HS-5 (cell line): ENCODE data around the gene PSD4.

ENCODE experiments used
- DNase-seq: peaks from one replicate; pipeline ENCODE4 v3.0.0-alpha.2; 2012; ENCODE audit warnings: low read depth

Gene PSD4

DNA sequence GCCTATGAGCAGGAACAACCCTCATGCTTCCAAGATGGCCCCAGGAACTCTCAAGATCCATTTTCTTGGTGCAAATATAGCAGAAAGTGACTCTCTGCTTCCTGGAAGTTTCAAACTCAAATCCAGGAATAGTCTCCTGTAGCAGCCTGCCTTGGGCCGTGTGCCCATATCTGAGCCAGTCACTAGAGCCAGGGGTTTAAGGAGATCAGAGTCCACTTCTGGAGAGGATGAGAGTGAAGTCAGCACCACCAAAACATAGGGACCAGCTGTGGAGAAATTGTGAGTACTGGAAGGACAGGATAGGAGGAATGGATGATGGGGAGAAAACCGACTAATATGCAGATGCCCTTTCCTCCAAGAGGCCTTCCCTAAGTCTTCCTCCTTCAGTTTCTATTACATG, 33.2 kb downstream of the PSD4 start:
- no peak for DNase-seq

DNA sequence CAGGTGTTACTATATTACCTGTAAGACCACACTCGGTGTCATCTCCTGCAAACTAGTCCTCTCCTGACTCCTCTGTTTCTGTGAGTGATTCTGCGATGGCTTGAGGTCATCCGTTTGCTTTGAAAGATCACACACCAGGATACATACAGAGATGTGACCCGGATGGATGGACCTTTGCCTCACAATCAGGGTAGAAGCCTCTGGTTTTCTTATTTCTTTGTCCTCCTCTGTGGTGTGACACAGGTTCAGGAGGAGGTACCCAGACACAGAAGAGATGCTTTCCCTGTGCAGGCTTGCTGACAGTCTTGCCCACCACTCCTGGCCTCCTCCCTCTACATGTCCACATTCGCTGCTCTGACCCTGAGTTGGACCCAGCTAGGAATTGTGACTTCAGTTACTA, 34.6 kb downstream of the PSD4 start:
- no peak for DNase-seq

DNA sequence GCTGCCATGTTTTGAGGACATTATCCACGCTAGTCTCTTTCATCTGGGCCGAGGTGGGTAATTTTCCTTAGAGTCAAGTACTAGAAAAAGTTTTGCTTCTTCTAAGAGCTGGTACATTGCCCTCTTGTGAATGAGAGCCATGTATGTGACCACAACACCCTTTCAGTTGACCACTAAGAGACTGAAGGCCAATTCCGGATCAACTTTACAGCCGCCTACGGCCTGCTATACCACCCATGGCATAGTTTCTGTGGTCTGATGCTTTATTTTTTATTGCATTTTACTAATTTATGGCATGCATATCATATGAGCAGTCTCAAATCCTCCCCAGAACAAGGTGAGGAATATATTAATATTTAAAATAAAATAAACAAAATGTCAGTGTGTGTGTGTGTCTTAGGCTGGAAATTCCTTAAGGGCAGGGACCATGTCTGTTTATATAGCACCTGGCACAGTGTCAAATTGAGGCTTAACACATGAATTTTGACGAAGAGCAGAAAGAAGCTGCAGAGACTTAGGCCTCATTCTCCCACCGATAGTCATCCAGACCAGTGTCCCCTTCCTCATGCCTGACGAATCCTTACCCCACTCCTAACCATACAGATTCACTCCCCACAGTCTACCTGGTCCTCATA, 35.4 kb downstream of the PSD4 start:
- DNase-seq = no peak

DNA sequence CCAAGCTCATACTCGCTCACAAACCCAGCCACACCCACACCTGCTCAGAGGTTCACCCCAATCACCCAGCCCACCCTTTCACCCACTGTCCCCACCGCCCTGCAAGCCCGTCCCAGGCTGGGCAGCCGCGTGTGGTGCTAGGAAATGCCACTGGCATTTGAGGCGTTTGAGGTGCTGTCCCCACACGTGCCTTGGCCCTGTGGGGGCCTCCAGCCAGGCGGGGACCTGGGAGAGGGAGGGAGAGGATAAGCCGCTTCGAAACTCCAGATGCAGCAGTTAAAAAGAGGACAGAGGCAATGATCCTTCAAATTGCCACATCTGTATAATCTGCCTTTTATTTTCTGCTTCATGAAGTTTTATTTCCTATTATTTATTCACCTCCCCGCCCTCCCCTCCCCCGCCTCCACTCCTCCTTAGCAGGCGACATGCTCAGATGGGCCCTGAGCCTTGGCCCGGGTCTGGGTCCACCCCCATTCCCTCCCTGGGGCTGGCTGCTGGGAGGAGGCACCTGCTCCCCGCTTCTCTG, 35.9 kb downstream of the PSD4 start:
- no peak for DNase-seq

DNA sequence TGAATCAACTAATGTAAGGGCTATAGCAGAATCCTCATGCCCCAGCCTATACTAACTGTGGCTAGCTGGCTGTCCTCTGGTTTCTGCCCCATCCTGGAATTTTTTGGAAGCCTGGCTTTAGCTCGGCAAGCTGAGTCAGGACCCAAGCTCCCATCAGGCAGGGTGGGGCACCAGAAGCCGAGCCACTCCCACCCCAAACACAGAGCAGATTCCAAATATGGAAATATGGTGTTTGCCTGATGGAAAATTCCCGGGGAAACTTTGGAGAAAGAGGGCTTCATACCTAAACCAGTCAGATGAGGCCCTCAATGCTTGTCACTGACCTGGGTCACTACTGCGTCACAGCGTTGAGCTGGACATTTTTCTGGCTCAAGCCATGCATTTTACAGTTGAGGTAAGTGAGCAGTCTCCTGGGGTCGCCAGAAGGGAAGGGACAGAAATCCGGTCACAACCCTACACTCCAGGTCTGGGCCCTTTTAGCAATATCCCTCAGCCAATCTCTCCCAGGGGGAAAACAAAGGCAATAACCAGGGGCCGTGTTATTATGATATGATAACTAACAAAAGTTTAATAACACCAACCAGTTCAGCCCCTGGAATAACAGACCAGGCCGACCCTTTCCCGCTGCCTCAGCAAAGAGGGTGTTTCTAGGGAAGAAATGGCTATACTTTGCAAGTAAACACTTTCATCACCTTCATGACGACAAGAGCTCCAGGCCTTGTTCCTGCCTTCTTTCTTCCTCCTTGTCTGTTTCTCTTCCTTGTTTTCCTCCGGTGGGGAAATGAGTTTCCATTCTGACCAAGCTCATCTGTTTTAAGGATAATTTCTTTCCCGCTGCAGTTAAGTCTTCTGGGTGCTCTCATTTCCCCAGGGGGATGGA, 37.7 kb downstream of the PSD4 start:
- peak; percentile 58 for DNase-seq

DNA sequence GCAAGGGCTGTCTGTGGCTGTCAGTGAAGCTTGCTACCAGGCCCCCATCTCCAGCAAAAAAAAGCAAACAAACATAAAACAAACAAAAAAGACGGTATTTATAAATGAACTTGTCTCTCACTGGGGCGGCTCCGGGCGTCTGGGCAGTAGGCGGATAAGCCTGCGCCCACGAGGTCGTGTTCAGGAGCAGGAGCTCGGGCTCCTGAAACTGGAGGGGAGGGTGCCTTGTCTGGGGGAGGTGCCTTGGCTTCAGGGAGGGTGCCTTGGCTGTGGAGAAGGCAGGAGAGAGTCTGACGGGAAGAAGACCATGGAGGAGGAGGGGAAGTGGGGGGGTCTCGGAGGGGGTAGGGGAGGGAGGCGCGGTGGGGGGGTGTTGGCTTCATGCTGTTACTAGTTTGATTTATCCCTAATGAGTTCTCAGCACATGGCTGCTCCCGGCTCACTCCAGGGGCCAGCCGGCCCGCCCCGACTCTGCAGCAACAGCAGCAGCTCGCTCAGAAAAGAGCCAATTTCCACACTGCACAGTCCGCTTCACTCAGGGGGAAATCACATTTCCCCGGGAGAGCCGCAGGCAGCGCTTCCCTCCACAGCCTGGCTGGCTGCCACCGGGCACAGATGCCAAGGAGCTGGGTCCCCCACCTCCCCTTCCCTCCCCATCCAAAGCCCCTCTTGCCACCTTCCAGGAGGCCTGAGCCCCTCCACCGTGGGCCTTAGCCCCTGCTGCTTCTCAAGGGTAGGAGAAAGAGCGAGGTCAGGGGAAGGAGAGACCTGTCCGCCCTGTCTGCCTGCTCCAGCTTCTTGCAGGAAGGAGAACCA, 38.7 kb downstream of the PSD4 start:
- no peak for DNase-seq

DNA sequence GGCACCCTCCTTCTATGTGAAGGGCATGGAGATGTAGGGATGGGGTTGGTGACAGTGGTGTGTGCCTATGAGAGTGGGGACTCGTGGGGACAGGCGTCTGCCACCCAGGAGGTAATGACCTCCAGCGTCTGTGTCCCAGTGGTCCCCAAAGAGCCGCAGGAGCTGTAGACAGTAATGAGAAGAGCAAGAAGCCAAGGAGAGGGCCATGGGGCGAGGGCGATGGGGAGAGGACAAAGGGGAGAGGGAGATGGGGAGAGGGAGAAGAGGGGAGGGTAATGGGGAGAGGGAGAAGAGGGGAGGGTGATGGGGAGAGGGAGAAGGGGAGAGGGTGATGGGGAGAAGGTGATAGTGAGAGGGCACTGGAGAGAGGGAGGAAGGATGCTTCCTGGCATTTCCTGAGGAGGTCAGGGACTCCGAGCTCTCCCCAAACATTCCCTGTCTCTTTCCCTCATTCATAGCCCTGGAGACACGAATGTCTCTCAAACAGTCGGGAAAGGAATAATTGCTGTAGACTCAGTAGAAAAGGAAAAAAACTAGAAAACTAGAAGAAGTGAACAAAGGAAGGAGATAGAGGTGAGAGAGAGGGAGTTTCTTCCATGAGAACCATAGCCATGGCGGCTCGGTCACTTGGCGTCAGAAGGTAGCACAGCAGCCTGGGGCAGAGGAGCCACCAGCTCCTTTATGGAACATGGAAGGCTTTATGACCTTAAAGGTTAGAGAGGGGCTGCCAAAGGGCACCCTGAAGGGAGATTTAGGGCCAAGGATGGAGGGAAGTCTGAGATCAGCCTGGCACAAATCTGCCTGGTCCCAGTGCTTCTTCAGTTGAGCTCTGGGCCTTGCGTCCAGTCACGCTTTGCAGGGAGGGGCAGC, 39.5 kb downstream of the PSD4 start:
- no peak for DNase-seq

DNA sequence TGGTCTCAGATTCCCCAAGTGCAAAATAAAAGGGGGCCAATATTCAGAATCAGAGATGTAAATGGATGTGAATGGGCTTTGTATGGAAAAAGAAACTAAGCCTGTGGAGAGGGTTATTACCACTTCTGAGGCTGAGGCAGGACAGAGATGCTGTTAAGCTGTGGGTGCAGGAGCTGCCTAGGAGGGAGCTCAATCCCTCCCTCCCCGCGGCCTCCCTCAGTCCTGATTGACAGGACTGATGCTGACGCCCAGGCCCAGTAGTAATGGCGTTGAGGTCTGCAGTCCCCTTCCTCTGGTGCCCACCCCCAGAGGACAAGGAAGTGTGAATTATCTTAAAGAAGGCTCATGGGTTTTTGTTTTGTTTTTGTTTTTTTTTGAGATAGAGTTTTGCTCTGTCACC, 40.4 kb downstream of the PSD4 start:
- no peak for DNase-seq

DNA sequence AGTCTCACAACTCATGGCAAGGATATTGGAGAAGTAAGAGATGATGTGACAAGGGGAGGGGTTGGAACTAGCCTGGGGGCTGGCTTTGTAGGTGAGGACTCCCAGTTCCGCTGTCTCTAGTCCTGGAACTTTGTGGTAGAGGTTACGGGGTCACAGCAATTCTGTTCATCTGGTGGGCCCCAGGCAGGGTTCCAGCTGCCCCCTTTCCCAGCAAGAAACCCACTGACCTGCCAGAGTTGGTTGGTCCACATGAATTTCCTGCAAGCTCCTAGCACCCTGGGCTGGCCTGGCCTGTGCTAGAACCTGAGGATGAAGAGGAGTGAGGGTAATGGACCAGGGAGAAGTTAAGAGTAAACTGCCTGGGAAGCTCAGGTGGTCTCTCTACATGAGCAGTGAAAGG, 41.3 kb downstream of the PSD4 start:
- no peak for DNase-seq

DNA sequence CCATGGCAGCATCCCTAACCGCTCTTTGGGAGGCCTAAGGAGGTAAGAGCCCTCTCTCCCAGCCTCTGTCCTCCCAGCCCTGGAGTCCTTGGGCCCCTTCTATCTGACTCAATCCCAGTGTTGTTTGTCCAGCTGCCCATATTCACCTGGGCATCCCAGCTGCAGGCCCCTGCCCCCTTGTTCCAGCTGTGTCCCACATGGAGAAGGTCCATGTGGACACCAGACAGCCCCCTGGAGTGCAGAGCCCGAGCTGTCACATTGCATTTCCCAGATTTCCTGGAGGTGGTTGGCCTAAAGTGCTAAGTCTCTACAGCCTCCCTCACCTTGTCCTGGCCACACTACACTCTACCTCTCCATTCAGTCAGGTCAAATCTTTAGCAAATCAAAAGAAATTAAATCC, 42.5 kb downstream of the PSD4 start:
- no peak for DNase-seq

DNA sequence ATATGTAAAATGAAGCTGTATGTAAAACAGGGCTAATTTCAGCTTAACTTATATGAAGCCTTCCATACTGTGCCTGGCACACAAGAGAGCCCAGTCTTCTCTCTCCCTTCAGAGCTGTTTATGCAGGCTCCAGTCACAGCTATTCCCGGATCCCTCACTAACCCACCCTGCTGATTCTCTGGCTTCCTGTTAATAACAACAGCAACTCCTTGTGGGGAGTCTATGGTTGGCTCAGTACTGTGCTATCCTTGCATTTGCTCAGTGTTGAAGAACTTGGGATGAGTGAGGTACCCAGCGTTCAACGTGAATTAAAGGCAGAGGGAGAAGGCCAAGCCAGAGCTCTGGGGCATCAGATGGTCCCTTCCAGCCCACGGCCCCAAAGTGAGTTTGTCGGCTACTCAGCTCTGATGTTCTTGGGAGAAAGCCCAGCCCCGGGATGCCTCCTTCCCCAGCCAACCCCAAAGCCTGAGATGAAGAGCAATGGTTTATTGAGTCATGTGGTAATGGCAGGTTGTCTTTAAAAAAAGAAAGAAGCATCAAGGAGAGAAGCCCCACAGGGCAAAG, 43.2 kb downstream of the PSD4 start:
- no peak for DNase-seq

DNA sequence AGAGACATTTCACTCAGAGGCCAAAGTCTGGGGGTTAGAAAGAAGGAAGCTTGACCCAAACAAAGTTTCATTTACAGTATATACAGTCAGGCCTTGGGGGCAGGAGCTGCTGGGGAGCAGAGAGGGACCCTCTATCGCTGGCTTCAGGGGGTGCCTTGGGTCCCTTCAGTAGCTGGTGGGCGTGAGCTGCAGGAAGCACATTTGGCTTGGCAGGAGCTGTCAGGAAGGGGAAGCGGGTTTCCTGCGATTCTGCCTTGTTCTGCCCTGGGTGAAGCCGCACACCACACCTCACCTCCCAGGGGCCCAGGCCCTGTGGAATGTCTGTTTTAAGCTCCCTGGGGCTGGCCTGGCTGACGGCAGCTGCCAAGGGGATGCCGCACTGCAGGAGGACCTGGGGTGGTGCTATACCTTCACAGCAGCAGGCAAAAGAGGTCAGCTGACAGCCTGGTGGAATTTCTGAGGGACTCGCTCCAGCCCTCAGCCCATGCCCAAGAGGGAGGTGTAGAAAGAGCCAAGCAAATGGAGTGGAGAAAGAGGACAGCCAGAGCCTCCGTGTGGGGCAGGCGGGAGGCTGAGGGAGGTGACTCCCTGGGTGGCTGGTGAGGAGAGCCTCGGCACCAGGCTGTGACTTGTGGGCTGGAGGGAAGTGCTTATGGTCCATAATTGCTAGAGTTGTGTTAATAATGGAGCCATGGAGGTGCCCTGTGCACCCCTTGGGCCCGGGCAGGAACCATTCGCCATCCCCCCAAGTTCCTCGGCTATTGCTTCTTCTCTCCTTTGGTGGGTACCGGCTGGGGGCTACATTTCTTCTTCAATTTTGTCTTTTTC, 43.9 kb downstream of the PSD4 start:
- no peak for DNase-seq

DNA sequence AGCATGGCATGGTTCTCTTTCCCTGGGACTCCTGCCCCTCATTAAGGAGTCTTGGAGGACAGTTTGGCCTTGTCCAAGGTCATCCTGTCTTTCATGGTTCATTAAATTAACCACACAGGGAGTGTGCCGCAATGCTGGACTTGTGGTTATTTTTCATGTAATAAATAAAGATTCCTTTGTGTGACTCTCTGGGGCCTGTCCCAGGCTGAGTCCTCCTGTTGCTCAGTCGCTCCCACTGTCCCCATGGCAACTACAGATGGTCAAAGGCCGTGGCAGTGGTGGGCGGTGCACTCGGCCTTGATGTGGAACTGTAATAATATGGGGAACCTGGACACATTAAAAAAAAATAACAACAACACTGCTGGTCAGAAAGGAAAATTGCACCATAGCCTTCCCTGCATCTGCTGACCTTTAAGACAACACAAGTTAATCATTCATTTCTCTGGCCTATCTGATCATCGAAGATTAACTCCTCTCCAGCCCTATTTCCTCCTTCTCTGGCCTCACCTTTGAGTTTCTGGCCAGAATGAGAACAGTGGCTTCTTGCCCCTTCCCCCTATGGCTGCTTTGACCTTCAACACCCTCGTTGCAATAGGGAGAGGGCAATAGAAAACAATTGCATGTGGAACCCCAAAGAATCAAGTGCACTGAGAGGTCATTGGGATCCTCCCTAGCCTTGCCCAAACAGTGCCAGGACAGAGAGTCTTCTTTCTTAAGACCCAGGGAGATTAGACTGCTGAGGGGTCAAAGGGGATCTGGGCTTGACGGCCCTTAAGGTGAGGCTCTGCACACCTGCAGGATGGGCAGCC, 44.7 kb downstream of the PSD4 start:
- no peak for DNase-seq

DNA sequence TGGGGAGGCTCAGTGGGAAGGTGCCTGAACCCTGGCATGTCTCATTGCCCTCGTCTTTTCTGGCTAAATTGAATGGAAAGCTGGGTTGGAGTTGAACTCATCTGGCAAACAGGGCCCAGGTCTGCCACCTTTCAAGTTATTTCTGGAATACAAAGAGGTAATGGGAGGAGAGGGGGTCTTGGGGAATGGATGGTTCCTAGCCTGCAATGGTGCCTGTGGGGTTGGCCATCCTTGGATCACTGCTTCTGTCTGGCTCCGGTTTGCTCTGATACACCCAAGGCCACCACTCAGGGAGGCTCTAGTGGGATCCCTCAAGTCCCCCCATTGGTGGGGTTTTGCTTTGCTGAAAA, 45.3 kb downstream of the PSD4 start:
- DNase-seq = no peak

DNA sequence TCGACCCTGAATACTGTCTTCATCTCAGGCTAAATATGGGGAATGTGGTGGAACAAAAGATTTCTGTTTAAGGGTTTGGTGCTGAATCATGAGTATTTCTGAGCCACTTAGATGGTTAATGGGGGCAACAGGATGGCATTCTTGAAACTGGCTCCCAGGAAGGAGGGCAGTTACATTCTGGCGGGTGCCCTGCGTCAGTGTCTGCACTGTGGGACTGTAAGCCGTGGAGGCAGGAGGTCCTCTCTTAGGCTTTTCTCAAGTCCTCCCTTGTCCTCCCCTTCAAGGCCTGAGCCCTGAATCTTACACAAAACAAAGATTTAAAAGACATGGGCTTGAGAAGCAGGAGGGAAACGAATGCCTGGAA, 45.7 kb downstream of the PSD4 start:
- DNase-seq = no peak

DNA sequence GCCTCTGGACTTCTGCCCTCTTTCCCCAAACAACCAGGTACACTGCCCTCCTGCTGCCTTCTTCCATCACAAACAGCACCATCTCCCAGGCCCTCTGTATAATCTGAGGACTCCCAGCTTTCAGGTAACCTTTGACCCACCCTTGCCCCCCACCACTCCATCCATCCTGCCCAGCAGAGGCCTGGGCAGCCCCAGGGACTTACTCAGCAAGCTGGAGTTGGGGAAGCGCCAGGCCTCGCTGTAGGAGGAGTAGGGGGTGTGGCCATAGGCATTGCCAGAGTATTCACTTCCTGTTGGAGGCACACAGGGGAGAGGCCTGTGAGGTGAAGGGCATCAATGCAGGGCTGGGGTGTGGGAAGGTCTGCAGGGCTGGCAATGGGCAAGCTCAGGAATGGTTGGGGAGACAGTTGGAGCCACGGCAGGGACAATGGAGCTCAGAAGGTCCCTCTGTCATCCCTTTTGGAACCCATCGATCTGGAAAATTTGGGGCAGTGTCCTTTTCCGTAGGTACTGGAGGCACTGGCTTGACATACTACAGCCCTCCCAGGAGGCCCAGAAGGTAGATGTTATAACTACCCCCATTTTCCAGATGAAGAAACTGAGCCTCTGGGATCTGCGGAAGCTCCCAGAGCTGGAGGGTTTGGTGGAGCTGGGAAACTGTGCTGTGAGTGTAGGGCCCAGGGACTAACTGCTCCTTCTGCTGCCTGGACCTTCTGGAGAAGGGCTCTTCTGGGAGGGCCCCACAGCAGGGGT, 46.3 kb downstream of the PSD4 start:
- DNase-seq = no peak

DNA sequence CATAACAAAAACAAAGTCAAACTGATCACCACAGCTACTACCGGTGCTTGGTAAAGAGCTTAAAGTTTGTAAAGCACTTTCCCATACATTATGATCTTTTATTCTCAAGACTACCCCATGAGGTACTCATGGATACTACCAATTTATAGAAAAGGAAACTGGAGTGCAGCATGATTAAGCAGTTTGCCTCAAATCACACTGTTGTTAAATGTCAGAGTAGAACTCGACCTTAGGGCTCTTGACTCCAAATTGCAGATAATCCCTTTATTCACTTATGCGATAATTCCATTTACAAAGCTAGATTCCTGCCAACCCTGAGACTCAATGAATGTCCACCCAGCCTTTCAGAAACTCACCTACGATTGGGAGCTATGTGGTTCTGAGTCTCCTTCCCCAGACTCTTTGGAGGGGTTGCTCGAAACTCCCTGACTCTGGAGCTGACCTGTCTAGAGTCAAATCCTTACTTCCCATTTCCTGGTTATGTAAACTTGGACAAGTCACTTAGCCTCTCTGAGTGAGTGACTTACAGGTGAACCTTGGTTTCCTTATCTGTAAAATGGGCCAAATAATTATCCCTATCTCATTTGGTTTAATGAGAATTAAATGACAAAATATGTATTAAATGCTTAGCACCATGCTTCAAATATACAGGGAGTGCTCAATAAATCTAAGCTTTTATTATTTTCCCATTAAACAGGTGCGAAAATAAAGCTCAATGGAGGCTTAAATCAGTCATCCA, 47.4 kb downstream of the PSD4 start:
- DNase-seq = no peak

DNA sequence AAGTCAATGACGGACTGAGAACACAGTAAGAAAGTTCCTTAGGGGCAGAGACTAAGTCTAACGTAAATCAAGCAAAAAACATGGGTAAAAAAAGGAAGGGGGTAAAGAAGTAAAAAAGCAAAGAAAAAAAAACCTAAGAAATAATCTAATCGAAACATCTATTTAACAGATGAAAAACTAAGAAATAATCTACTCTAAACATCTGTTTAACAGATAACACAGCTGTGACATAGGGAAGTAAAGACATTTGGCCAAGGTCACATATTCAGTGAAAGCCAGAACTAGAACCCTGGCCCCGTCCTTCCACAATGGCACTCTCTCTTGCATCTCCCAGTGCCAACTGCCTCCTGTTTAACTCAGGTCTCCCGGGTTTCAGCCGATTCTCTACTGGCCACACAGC, 48.1 kb downstream of the PSD4 start:
- DNase-seq = no peak
